Activated CD4-positive, CD25-positive, alpha-beta regulatory T cell (primary cell): ENCODE data around the gene CTSF.
A peak's percentile ranks its signal among the peaks of the same experiment; 100 is the strongest.
"Not testable (repeated sequence)": the region's sequence is repeated elsewhere in the genome, so short reads cannot be mapped to it uniquely, and the experiment has no call there.

Experiments
- DNase-seq, 4 experiments: peaks; one replicate each; lab custom pipeline; 2025; lab: John Stamatoyannopoulos, UW

The CTSF gene

DNA sequence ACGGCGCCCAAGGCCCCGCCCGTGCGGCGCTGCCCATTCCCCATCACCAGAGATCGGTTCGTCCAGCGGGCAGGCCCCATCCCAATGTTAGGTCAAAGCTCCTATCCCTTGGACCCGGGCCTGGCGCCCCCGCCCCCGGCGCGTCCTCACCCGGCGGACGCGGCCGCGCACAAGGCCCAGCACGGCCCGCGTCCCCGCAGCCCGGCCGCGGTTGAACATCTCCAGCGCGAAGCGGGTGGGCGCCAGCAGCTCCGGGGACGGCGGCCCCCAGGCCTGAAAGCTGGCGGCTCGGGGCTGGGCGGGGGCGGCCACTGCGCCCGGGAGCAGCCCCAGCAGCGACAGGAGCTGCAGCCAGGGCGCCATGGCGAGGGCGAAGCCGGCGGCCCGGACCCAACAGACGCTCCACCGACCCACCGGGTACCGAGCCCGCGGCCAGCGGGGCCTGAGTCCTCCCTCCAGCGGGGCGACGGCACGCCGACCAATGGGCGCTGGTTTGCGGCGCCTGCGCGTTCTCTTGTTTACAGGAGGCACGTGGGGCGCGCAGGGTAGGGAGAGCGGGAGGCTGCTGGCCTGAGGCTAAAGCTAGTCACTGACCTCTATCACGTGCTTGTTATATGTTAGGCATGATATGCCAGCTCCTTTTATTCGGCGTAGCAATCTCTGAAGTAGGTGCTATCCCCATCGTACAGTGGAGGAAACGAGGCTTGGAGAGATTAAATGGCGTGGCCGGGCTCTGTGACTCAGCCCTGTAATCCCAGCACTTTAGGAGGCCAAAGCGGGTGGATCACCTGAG is at the start of gene CTSF:
Gene CTSF (minus strand): TSS at position 483 of the 793 bp plus-strand sequence. CDS start 120 bp downstream, at position 363.
- DNase-seq, result peak; percentile 25 to 36 (median 32)

GRCh38 chr11:66617155-66617834 is 48.9 kb upstream of the CTSF start:
- no peak for DNase-seq

DNA sequence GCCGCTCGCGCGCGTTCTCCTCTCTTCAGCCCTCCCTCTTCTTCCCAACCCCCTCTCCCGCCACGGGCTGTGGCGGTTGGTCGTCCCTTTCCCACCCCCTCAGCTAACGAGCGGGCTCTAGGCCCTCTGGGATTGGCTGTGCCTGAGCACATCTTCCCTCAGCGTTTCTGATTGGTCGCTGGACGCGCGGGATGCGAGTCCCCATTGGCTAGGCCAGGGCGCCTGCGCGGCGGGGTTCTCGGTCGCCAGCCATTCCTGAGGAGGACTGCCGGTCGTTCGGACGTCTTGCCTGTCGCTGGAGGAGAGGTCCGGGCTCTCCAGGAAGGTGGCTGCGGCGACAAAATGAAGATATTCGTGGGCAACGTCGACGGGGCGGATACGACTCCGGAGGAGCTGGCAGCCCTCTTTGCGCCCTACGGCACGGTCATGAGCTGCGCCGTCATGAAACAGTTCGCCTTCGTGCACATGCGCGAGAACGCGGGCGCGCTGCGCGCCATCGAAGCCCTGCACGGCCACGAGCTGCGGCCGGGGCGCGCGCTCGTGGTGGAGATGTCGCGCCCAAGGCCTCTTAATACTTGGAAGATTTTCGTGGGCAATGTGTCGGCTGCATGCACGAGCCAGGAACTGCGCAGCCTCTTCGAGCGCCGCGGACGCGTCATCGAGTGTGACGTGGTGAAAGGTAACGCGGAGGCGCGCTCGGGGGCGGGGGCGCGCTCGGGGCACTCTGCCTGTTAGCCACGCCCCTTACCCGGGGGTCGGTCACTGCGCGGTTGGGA is 48.2 kb upstream of the CTSF start, which contains the start of gene RBM14:
Gene RBM14 (plus strand): TSS at position 252 of the 776 bp plus-strand sequence. CDS start 91 bp downstream, at position 343.
- DNase-seq, result peak; percentile 95 to 97 (median 96)

- DNase-seq, result no peak
These were observed 45.7 kb upstream of the CTSF start for GRCh38 chr11:66614073-66614472.

DNA sequence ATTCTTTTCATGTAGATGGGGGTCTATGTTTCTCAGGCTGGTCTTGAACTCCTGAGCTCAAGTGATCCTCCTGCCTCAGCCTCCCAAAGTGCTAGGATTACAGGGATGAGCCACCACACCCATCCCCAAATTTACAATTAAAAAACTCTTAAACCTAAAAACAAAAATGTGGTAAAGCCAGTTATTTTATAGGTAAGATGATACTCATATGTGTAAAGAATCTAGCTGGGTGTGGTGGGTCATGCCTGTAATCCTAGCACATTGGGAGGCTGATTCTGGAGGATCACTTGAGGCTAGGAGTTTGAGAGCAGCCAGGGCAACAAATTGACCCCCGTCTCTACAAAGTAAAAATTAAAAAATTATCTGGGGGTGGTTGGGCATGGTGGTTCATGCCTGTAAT is 44.1 kb upstream of the CTSF start:
- no peak for DNase-seq

- DNase-seq, result no peak
These were observed 41.6 kb upstream of the CTSF start for GRCh38 chr11:66609721-66610617.

DNA sequence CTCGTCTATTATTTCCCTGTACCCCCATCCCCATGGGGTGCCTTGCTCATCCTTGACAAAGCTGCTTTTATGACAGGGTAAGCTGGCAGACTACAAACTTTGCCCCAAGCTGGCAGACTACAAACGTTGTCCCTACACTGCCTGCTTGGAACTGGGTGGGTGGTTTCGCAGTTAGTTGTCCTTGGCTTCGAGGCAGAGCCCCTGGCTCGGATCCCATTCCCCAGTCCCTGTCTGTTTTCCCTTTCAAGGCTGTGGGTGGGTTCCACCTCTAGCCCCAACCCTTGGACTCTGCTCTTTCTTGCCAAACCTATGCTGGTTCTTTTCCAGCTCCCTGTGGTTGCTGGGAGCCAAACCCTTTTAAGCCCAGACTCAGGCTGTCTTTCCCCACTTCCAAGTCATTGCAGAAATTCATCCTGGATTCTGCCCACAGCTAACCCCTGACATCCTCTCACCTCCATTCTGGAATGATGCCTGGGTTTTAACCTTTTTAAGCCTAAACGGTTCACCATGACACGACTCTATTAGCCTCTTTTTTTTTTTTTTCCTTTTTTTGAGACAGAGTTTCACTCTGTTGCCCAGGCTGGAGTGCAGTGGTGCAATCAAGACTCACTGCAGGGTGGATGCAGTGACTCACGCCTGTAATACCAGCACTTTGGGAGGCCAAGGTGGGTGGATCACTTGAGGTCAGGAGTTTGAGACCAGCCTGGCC is 38.9 kb upstream of the CTSF start:
- DNase-seq, result no peak

DNA sequence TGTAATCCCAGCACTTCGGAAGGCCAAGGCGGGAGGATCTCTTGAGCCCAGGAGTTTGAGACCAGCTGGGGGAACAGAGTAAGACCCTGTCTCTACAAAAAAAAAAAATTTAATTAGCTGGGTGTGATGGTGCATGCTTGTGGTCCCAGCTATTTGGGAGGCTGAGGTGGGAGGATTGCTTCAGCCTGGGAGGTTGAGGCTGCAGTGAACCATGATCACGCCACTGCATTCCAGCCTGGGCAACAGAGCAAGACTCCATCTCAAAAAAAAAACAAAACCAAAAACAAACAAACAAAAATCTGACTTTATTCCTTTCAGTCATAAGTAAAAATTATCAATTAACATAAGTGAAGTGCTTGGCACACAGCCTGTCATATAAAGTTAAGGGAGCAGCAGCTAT is 38.2 kb upstream of the CTSF start:
- DNase-seq, result not testable (repeated sequence)

GRCh38 chr11:66604155-66604554 is 35.7 kb upstream of the CTSF start:
- no peak for DNase-seq

DNA sequence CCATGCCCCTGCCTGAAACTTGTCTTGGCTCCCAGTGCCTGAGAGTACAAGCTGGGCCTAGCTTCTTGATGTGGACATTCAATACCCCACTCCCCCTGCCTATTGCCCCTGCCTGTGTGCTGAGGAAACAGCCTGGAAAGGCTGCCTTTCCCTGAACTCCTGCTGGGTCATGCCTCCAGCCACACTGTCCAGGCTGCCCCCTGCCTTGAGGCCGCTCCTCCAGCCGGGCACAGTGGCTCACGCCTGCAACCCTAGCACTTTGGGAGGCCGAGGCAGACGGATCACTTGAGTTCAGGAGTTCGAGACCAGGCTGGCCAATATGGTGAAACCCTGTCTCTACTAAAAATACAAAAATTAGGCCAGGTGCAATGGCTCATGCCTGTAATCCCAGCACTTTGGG is 34.7 kb upstream of the CTSF start:
- DNase-seq, result no peak

DNA sequence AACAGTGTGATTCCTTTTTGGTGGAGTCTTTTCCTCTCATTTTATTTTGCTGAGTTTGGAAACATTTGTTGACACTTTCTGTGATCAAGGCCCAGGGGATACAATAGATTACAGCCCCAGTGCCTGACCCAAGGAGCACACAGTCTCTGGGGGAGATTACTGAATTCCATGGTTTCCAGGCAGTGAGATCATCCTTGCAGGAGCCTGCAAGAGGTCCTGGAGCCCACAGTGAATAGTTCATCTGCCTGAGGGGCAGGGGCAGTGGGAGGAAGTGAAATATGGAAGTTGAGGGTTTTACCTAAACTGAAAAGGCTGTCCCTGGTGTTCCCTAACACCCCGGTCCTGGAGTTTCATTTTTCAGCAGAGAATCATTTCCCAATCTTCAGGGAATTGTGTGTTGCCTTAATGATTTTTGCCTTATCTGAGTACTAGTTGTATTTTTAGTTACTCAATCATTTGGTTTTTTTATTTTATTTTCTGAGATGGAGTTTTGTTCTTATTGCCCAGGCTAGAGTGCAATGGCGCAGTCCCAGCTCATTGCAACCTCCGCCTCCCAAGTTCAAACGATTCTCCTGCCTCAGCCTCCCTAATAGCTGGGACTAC is 32.3 kb upstream of the CTSF start:
- no peak for DNase-seq

- no peak for DNase-seq
These were observed 31.8 kb upstream of the CTSF start for GRCh38 chr11:66600219-66600618.

GRCh38 chr11:66598993-66599392 is 30.6 kb upstream of the CTSF start:
- no peak for DNase-seq

- no peak for DNase-seq
These were observed 27.0 kb upstream of the CTSF start for GRCh38 chr11:66595245-66595904.

DNA sequence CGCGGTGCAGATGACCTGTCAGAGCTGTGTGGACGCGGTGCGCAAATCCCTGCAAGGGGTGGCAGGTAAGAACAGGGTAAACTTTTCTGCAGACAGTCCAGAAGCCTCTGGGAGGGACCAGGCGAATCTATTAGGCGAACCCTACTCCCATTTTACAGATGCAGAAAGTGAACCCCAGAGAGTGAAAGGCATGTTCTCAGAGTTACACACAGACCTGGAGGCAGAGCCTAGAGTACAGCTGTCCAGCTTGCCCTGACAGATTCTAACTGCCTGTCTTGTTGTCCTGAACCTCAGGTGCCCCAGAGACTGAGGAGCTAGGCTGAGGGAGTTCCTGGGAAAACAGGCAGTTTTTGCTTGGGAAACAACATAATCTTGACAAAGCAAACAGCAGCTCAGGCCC is 25.2 kb upstream of the CTSF start:
- no peak for DNase-seq

- DNase-seq, result no peak
These were observed 24.9 kb upstream of the CTSF start for GRCh38 chr11:66593303-66593635.

- peak; percentile 96 to 99 (median 96) for DNase-seq
These were observed 24.3 kb upstream of the CTSF start, which contains the start of the genes CCDC87 and CCS for GRCh38 chr11:66592457-66593302. Gene CCDC87 (minus strand): TSS chr11:66593063. CDS start chr11:66593015, 48 bp downstream. Gene CCS (plus strand): TSS chr11:66593185. CDS start chr11:66593262, 77 bp downstream.

- no peak for DNase-seq
These were observed 22.8 kb upstream of the CTSF start for GRCh38 chr11:66591175-66591574.
